Measurements from ENCODE around the gene IL1RAPL2. TPM values are rescaled to one million over a fixed set of nuclear protein-coding genes. Genes with fewer than 3 reads are reported as not detected.

IL1RAPL2 gene
- total and polyA plus RNA-seq, 2 of the 4 experiments (the other 2 are of a cell fraction): 0.03 TPM; not detected in 1

- Histone ChIP-seq H2AK9ac (replicated peaks; ENCODE audit: low read depth, low read length, poor library complexity) (no peak overlapping the region), H3K4me3 (ENCODE audit: insufficient read depth, low read depth, low read length) (no peak overlapping the region), H4K20me1 (ENCODE audit: insufficient read depth, low read length) (no peaks in the 10 kb centered on the region), H3K9me1 (ENCODE audit: insufficient read depth, low read length) (no peaks in the 10 kb centered on the region), H3K36me3 (ENCODE audit: control insufficient read depth, insufficient read depth, low read length) (no peaks in the 10 kb centered on the region), H3K4me1 (ENCODE audit: control insufficient read depth, insufficient read depth, low read length) (no peaks in the 10 kb centered on the region), H3K18ac (ENCODE audit: low read depth, low read length) (no peak overlapping the region), H3K9me3 (ENCODE audit: control insufficient read depth, insufficient read depth, low read length) (no peaks in the 10 kb centered on the region), H2BK120ac (ENCODE audit: low read depth, low read length) (no peak overlapping the region), H2BK5ac (ENCODE audit: low read depth, low read length, poor library complexity, severe bottlenecking) (no peak overlapping the region), H2BK20ac (ENCODE audit: low read depth, low read length) (no peak overlapping the region), H3K14ac (replicated peaks; ENCODE audit: low read depth, low read length) (no peak overlapping the region), H4K91ac (ENCODE audit: insufficient read depth, low read depth, low read length) (no peak overlapping the region), H4K5ac (ENCODE audit: low read depth, low read length) (no peak overlapping the region), H3K23ac (ENCODE audit: low read depth, low read length) (no peak overlapping the region), H3K27ac (ENCODE audit: insufficient read depth, low read length) (no peak overlapping the region), H2AFZ (replicated peaks; ENCODE audit: low read length, poor library complexity) (no peak overlapping the region), H3K27me3 (ENCODE audit: control insufficient read depth, insufficient read depth, low read length) (no peaks in the 10 kb centered on the region), H3K56ac (ENCODE audit: extremely low read depth, insufficient read depth, low read length) (no peak overlapping the region), H3K9ac (ENCODE audit: low read depth, low read length) (no peak overlapping the region), H3K79me1 (ENCODE audit: low read depth in 1 of 2, low read length in 2 of 2) (no peaks in the 10 kb centered on the region), H3K4me2 (ENCODE audit: low read depth, low read length) (no peak overlapping the region), H2BK15ac (ENCODE audit: low read depth, low read length) (no peak overlapping the region), H3K4ac (ENCODE audit: low read depth, low read length) (no peak overlapping the region), H4K8ac (ENCODE audit: low read depth in 2 of 2, low read length in 2 of 2) (no peak overlapping the region), H2AK5ac (ENCODE audit: low read depth, low read length) (no peak overlapping the region)
- dilution Hi-C loops (cut with HindIII; ENCODE audit: low sequenced_read_pairs, unreplicated experiment) (no loop called here), intact Hi-C loops (cut with micrococcal nuclease) (no loop called here), in situ Hi-C loops (cut with MboI; ENCODE audit: low sequenced_read_pairs) (no loop called here)
- no CpG with 5 or more reads among the region's 1 CpG for WGBS, 2 experiments (ENCODE audit: extremely low coverage in 2 of 2, insufficient read length in 1 of 2)
- no peak for TF ChIP-seq USF2 (IDR thresholded peaks at IDR 0.05; ENCODE audit: low read depth, low read length)
- no peak for TF ChIP-seq BHLHE40 (IDR thresholded peaks at IDR 0.05; ENCODE audit: low read depth, low read length)
- no peak for TF ChIP-seq RCOR1 (IDR thresholded peaks at IDR 0.05; ENCODE audit: insufficient replicate concordance, low read length)
- TF ChIP-seq CTCF (conservative IDR thresholded peaks at IDR 0.05; ENCODE audit: low read depth, low read length): no peak
- no peak for TF ChIP-seq FOS (IDR thresholded peaks at IDR 0.05; ENCODE audit: low read depth, low read length)
- TF ChIP-seq MXI1 (IDR thresholded peaks at IDR 0.05; ENCODE audit: borderline replicate concordance, low read depth, low read length): no peak
- no peak for TF ChIP-seq NFE2L2 (IDR thresholded peaks at IDR 0.05; ENCODE audit: low read depth, low read length)
- TF ChIP-seq CHD1 (IDR thresholded peaks at IDR 0.05; ENCODE audit: low read depth, low read length): no peak
- no peak for TF ChIP-seq SMC3 (IDR thresholded peaks at IDR 0.05; ENCODE audit: low read depth, low read length)
- TF ChIP-seq MAZ (IDR thresholded peaks at IDR 0.05; ENCODE audit: borderline replicate concordance, low read depth, low read length): no peak
- no peak for TF ChIP-seq MAFK (IDR thresholded peaks at IDR 0.05; ENCODE audit: low read depth, low read length)
- no peak for TF ChIP-seq CEBPB (IDR thresholded peaks at IDR 0.05; ENCODE audit: low read depth, low read length)
- no peak for TF ChIP-seq POLR2A (IDR thresholded peaks at IDR 0.05; ENCODE audit: low read depth, low read length)
- CTCF ChIA-PET: no interaction called here
- ATAC-seq (ENCODE audit: low read depth): no peak
- DNase-seq: no peak
- no TSS peak for BruUV-seq (replicated peaks)
- POLR2A ChIA-PET (ENCODE audit: unreplicated experiment): no interaction called here
These were observed 1215.8 kb downstream of the IL1RAPL2 start for GRCh38 chrX:105781804-105782203.
